Adrenal gland (tissue), 12 donors: ENCODE results near the gene CSF2. TPM values are rescaled to one million over a fixed set of nuclear protein-coding genes. Genes with fewer than 3 reads are reported as not detected.

ENCODE experiments used
- DNase-seq, 7 donors: peaks; one replicate each; pipeline ENCODE4 v3.0.0-alpha.2; 2019 to 2020
- H3K27ac ChIP-seq, 5 donors: fragments of 200-600 bp; sonication (generic) in 4 of 5; 1 replicate in 3 of 5; 2 replicates in 2 of 5; pipeline versions ENCODE4 v1.5.1 to v1.8.0; 2016 to 2020; ENCODE audit warnings: mild to moderate bottlenecking in 1 of 5
- H3K27me3 ChIP-seq: fragments of 200-600 bp; 2 replicates; pipeline ENCODE4 v1.8.0; 2021
- H3K36me3 ChIP-seq, 2 donors: fragments of 200-600 bp; replicated peaks in 1 of 2; 1 replicate in 1 of 2; 2 replicates in 1 of 2; pipeline versions ENCODE4 v1.5.1 to v1.8.0; 2018 to 2022
- H3K4me1 ChIP-seq, 2 donors: fragments of 200-600 bp; replicated peaks in 1 of 2; 1 replicate in 1 of 2; 2 replicates in 1 of 2; pipeline versions ENCODE4 v1.5.1 to v1.8.0; 2018 to 2021
- H3K4me3 ChIP-seq, 4 donors: fragments of 200-600 bp; sonication (generic) in 3 of 4; one replicate each; pipeline ENCODE4 v1.5.1; 2016 to 2018
- H3K9me3 ChIP-seq, 3 donors: fragments of 200-600 bp; sonication (generic) in 1 of 3; replicated peaks in 1 of 3; 1 replicate in 2 of 3; 2 replicates in 1 of 3; pipeline versions ENCODE4 v1.5.1 to v1.8.0; 2016 to 2021
- CTCF ChIP-seq, 6 experiments: fragments of 450-650 bp in 4 of 6; fragments of 200-600 bp in 2 of 6; sonication (generic) in 1 of 6; IDR thresholded peaks; 1 replicate in 5 of 6; 2 replicates in 1 of 6; pipeline versions ENCODE4 v1.5.1 to v1.8.0; 2016 to 2021; ENCODE audit warnings: antibody characterized with exemption in 6 of 6, mild to moderate bottlenecking in 2 of 6, moderate library complexity in 1 of 6
- POLR2A ChIP-seq, 2 donors: fragments of 450-650 bp; IDR thresholded peaks; one replicate each; pipeline ENCODE4 v1.6.1; 2017; ENCODE audit warnings: antibody characterized with exemption in 2 of 2, mild to moderate bottlenecking in 2 of 2, moderate library complexity in 1 of 2
- WGBS, 4 donors: extraction: QIAGEN DNeasy Blood & Tissue Kit in 2 of 4; methylation state at CpG; one replicate each; pipeline versions ENCODE4 v1.1.5 to v1.1.7; 2013 to 2017; 5-methylcytosine and 5-hydroxymethylcytosine counted together
- intact Hi-C, 2 donors: fragments of 100-400 bp; cut with DNase I; formaldehyde crosslinking; loops; one replicate each; pipeline versions ENCODE4 v1.14.1 to v1.15.0; 2022 to 2023
- polyA plus RNA-seq, 3 donors: library from polyadenylated mRNA; stranded (reverse); fragments of 200-250 nt in 2 of 3; fragments of 350-450 nt in 1 of 3; fragmentation: Illumina TruSeq in 1 of 3; extraction: RNeasy Lipid Tissue Mini Kit (QIAGEN cat#74804) in 1 of 3; gene quantifications; one replicate each; pipeline ENCODE4 v1.2.3, GENCODE V29; 2013 to 2014
- total RNA-seq, 9 donors: library from RNA; depleted of rRNA in 4 of 9; stranded (reverse); fragments of >200 nt in 4 of 9; fragments of 120-200 nt in 1 of 9; fragmentation: NEBNext Ultra II Directional in 1 of 9; extraction: Animal tissue kit (Norgen Biotek cat#: 25700) in 1 of 9; gene quantifications; one replicate each; pipeline versions ENCODE4 v1.1.0 to v1.2.4, GENCODE V29; 2013 to 2023
- donor health status: healthy with polysubstance abuse.
- donor health status: Bipolar disorder and iron deficiency.
- donor health status: DM: yes; HTN: yes; CAD: no.
- donor health status: DM: no; HTN: no; CAD: no.
- donor health status: DM: no; HTN: no; CAD: no.
- donor health status: DM: yes; HTN: yes; CAD: no.

CSF2 gene
- total and polyA plus RNA-seq, 12 donors = 0.31 TPM; not detected in 11

- no peak for TF ChIP-seq POLR2A (IDR thresholded peaks at IDR 0.05)
- TF ChIP-seq CTCF (IDR thresholded peaks at IDR 0.05) = no peak
- H3K36me3 ChIP-seq = no peaks in the 10 kb centered on the region
- DNase-seq = peak in 4 of 7 donors; percentile 1 to 33 (median 5)
- intact Hi-C loops = no loop called here
- 80 to 87% (median 86%) methylated on average over 12 of the region's 12 CpGs for WGBS, 4 donors
- H3K4me3 ChIP-seq = no peak overlapping the region
- H3K4me1 ChIP-seq = no peaks in the 10 kb centered on the region
- H3K9me3 ChIP-seq = no peaks in the 10 kb centered on the region
- no peaks in the 10 kb centered on the region for H3K27me3 ChIP-seq
- no peak overlapping the region for H3K27ac ChIP-seq
These were observed 15.9 kb upstream of the CSF2 start for GRCh38 chr5:132057498-132058255.

GRCh38 chr5:132058646-132059042 is 14.9 kb upstream of the CSF2 start:
- no peaks in the 10 kb centered on the region for H3K36me3 ChIP-seq
- WGBS, 4 donors = 69 to 84% (median 78%) methylated on average over 4 to 7 of the region's 7 CpGs
- no peak overlapping the region for H3K4me3 ChIP-seq
- TF ChIP-seq CTCF (IDR thresholded peaks at IDR 0.05) = no peak
- TF ChIP-seq POLR2A (IDR thresholded peaks at IDR 0.05) = no peak
- peak in 2 of 7 donors; percentile 1 to 2 for DNase-seq
- no peak overlapping the region for H3K27ac ChIP-seq
- no peaks in the 10 kb centered on the region for H3K4me1 ChIP-seq
- H3K27me3 ChIP-seq = no peaks in the 10 kb centered on the region
- H3K9me3 ChIP-seq = no peaks in the 10 kb centered on the region
- intact Hi-C loops = no loop called here

- peak in 6 of 7 donors; percentile 1 to 29 (median 11) for DNase-seq
- Histone ChIP-seq H3K36me3 (no peaks in the 10 kb centered on the region), H3K4me1 (no peaks in the 10 kb centered on the region), H3K27me3 (no peaks in the 10 kb centered on the region), H3K27ac (no peak overlapping the region), H3K9me3 (no peaks in the 10 kb centered on the region), H3K4me3 (no peak overlapping the region)
- intact Hi-C loops = no loop called here
- WGBS, 4 donors = 82 to 85% (median 83%) methylated on average over 8 to 9 of the region's 9 CpGs
- no peak for TF ChIP-seq POLR2A (IDR thresholded peaks at IDR 0.05)
- no peak for TF ChIP-seq CTCF (IDR thresholded peaks at IDR 0.05)
These were observed 14.4 kb upstream of the CSF2 start for GRCh38 chr5:132059043-132059695.

GRCh38 chr5:132059696-132060500 is 13.7 kb upstream of the CSF2 start:
- DNase-seq = peak in 6 of 7 donors; percentile 1 to 39 (median 8)
- intact Hi-C loops = loop anchor here in 1 of 2 donors (5.0 kb wide), 1 partner anchor 473 kb away; no protein-coding TSS in a partner anchor

More at GRCh38 chr5:132059696-132060500, 13.7 kb upstream of the CSF2 start:
- Histone ChIP-seq H3K36me3 (no peaks in the 10 kb centered on the region), H3K4me3 (no peak overlapping the region), H3K27me3 (no peaks in the 10 kb centered on the region), H3K27ac (no peak overlapping the region), H3K4me1 (no peaks in the 10 kb centered on the region), H3K9me3 (no peaks in the 10 kb centered on the region)
- 90 to 94% (median 91%) methylated on average over 10 to 13 of the region's 13 CpGs for WGBS, 4 donors
- TF ChIP-seq CTCF (IDR thresholded peaks at IDR 0.05) (no peak), POLR2A (IDR thresholded peaks at IDR 0.05) (no peak)
